Measurements from ENCODE around the gene RPS13.
"Not testable (repeated sequence)": the region's sequence is repeated elsewhere in the genome, so short reads cannot be mapped to it uniquely, and the experiment has no call there.

The RPS13 gene

GRCh38 chr11:17077520-17078401, at the start of gene RPS13:
TSS of gene RPS13 (minus strand) at chr11:17077667. CDS start at chr11:17077641, 26 bp downstream.
- peak; percentile 97 for DNase-seq (ENCODE audit: low read depth, low spot score)

- DNase-seq (ENCODE audit: low read depth, low spot score), result no peak
Measured at GRCh38 chr11:17121981-17122380, 44.5 kb upstream of the RPS13 start.

GRCh38 chr11:17117262-17117661, 39.8 kb upstream of the RPS13 start:
- DNase-seq (ENCODE audit: low read depth, low spot score), result no peak

- DNase-seq (ENCODE audit: low read depth, low spot score), result no peak
Measured at GRCh38 chr11:17116117-17116516, 38.6 kb upstream of the RPS13 start.

- DNase-seq (ENCODE audit: low read depth, low spot score), result not testable (repeated sequence)
Measured at GRCh38 chr11:17107745-17108144, 30.3 kb upstream of the RPS13 start.

GRCh38 chr11:17105404-17106040, 28.1 kb upstream of the RPS13 start:
- not testable (repeated sequence) for DNase-seq (ENCODE audit: low read depth, low spot score)

GRCh38 chr11:17102462-17102861, 25.0 kb upstream of the RPS13 start:
- no peak for DNase-seq (ENCODE audit: low read depth, low spot score)

- DNase-seq (ENCODE audit: low read depth, low spot score), result no peak
Measured at GRCh38 chr11:17098658-17099057, 21.2 kb upstream of the RPS13 start.

GRCh38 chr11:17098038-17098437, 20.6 kb upstream of the RPS13 start:
- DNase-seq (ENCODE audit: low read depth, low spot score), result no peak

- not testable (repeated sequence) for DNase-seq (ENCODE audit: low read depth, low spot score)
Measured at GRCh38 chr11:17085976-17086375, 8.5 kb upstream of the RPS13 start.

- DNase-seq (ENCODE audit: low read depth, low spot score), result no peak
Measured at GRCh38 chr11:17077240-17077519, 287 bp downstream of the RPS13 start.

GRCh38 chr11:17076517-17077239, 789 bp downstream of the RPS13 start:
- no peak for DNase-seq (ENCODE audit: low read depth, low spot score)

GRCh38 chr11:17075506-17075905, 2.0 kb downstream of the RPS13 start:
- DNase-seq (ENCODE audit: low read depth, low spot score), result no peak

- DNase-seq (ENCODE audit: low read depth, low spot score), result no peak
Measured at GRCh38 chr11:17073370-17074027, 4.0 kb downstream of the RPS13 start.

GRCh38 chr11:17067417-17067816, 10.1 kb downstream of the RPS13 start:
- no peak for DNase-seq (ENCODE audit: low read depth, low spot score)

GRCh38 chr11:17066691-17067090, 10.8 kb downstream of the RPS13 start:
- DNase-seq (ENCODE audit: low read depth, low spot score), result no peak

GRCh38 chr11:17063171-17064002, 14.1 kb downstream of the RPS13 start:
- DNase-seq (ENCODE audit: low read depth, low spot score), result no peak

GRCh38 chr11:17051146-17051545, 26.3 kb downstream of the RPS13 start:
- not testable (repeated sequence) for DNase-seq (ENCODE audit: low read depth, low spot score)

- not testable (repeated sequence) for DNase-seq (ENCODE audit: low read depth, low spot score)
Measured at GRCh38 chr11:17048491-17048890, 29.0 kb downstream of the RPS13 start.

- DNase-seq (ENCODE audit: low read depth, low spot score), result no peak
Measured at GRCh38 chr11:17046690-17047089, 30.8 kb downstream of the RPS13 start.
